CD4-positive, alpha-beta T cell treated with Interferon gamma for 1 hour (primary cell): ENCODE data around the gene ADH6.
"Not testable (repeated sequence)": the region's sequence is repeated elsewhere in the genome, so short reads cannot be mapped to it uniquely, and the experiment has no call there.

Experiments
- DNase-seq: peaks from one replicate; pipeline ENCODE4 v3.0.0-alpha.2; 2020

ADH6 gene

GRCh38 chr4:99189900-99190299 lies 29.1 kb downstream of the ADH6 start:
- DNase-seq = not testable (repeated sequence)

- DNase-seq = no peak
Measured at GRCh38 chr4:99186029-99186428, 33.0 kb downstream of the ADH6 start.

DNA sequence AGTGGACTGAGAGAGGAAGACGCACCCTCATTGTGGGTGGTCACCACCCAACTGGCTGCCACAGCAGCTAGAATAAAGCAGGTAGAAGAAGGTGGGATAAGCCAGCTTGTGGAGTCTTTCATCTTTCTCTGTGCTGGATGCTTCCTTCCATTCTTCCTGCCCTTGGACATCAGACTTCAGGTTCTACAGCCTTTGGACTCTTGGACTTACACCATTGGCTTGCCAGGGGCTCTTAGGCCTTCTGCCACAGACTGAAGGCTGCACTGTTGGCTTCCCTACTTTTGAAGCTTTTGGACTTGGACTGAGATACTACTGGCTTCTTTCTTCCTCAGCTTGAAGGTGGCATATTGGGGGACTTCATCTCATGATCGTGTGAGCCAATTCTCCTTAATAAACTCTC lies 33.5 kb downstream of the ADH6 start:
- DNase-seq = no peak

- no peak for DNase-seq
Measured at GRCh38 chr4:99180382-99181070, 38.5 kb downstream of the ADH6 start.

DNA sequence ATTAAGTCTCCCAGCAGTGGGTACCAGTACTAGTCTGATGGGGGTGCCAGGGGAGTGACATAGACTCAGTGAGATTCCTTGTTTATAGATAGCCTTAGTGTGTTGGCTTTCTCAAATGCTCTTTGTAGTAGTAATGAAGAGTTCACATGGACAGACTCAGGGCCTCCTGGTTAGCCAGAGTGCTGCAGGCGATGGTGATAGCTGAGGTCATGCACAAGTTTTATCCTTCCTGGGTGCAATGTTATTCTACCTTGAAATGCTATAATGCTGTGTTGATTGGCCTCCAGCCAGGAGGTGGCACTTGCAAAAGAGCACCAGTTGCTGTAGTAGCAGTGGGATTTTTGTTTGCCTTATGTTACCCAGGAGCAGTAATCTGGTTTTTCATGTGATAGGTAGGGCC lies 39.4 kb downstream of the ADH6 start:
- no peak for DNase-seq

- no peak for DNase-seq
Measured at GRCh38 chr4:99179178-99179577, 39.9 kb downstream of the ADH6 start.

DNA sequence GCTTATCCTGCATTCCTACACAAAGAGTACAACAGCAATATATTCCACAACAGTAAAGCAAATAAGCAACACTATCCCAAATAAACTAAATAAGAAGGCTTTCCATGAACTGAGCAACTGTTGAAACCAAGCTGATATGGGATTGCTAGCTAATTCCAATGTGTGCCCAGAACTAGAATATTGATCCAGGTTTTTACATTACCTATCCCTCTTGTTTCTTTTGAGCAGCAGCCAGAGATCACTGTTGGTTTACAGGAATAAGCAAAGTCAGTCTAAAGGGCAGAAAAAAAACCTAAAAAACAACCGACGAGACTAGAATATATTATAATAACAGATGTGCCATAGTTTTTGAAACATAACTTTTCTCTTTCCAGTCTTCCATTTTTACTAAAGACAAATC lies 52.5 kb downstream of the ADH6 start:
- DNase-seq = no peak

DNA sequence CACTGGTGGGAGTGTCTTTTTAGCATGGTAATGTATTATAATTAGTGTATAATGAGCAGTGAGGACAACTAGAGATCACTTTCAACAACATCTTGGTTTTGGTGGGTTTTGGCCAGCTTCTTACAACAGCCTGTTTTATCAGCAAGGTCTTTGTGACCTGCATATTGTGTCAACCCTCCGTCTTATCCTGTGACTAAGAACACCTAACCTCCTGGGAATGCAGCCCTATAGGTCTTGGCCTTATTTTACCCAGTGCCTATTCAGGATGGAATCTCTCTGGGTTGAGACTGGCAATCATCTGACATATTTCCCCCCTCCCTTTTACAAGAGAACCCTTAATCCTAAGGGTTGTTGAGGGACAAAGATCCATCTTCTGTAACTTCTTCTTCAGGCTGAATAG lies 53.1 kb downstream of the ADH6 start:
- no peak for DNase-seq

GRCh38 chr4:99161373-99162099 lies 57.5 kb downstream of the ADH6 start:
- no peak for DNase-seq

DNA sequence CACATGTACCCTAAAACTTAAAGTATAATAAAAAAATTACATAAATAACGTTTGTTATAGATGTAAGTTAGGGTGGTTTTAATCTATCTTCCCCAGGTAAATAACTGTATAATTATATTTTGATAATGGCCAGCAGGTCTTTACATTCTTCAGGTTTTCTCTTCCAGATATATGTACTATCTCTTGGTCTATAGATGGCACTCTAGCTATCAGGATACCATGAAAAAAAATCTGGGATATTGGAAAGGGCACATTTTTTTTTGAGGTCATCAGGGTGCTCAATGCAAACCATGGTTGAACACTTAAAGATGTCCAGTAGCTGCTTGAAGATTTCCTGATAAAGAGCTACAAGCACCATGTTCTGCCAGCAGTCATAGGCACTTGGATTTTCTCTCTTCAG lies 59.3 kb downstream of the ADH6 start:
- DNase-seq = no peak

DNA sequence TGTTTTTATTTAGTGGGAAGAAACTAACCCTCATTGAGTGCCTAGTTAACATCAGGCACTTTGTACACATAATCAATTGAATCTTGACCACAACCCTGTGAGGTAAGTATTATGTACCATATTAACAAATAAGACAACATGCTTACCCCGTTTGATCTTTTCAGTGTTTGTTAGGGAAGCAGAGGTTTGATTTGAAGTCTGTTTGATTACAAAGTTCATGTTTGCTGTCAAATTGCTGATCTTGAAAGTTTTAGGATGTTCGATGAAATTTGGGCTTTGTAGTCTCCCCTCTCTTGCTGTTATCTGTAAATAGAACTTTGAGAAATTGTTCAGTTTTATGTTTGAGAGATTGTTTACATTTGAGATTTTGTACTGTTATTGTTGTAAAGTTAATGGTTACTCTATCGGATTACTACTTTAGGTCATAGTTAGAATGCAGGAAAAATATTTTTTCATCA lies 61.5 kb downstream of the ADH6 start:
- no peak for DNase-seq

DNA sequence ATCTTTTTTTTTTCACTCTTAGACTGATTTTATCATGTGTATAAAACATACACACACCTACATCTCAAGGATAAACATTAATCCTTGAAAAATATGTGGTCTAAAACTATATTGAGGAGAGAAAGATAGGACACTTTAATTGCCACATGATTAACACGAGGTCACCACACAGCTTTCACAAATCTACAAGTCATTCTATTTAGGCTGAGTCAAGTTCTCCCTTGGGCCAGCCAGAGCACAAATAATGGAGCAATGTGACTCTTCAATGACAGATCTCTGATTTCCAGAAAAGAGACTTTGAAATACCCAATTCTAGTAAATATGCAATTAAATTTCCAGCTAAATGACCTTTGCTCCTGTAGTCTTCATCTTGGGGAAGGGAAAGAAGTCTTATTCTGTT lies 62.1 kb downstream of the ADH6 start:
- DNase-seq = no peak

DNA sequence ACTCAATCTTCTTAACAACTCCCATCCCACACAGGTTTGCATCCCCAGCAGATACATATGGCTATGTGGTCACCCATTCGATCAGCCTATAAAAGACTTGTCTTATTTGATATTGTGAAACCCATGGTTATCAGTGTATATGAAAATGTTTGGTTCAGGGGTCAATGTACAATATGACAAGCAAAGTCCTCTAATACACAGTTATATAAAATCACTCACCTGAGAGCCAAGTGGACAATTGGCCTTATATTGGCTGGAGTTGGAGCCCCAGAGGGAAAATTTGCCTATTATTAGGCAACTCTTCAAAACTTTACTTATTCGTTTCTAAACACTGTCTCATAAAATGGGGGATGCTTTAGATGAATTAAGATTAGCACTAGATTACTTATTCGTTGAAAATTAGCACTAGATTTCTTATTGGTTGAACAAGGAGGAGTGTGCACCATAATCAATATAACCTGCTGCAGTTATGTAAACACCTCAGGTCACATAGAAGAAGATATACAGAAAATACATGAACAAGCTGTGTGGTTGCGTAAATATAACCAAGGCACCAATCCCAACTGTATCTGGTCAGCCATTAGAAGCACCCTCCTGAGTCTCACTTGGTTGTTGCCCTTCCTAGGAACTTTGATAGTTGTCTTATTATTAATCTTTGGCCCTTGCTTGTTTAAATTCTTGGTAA lies 64.2 kb downstream of the ADH6 start:
- no peak for DNase-seq
